Neutrophil (primary cell): ENCODE results near the gene RBMS3.

Experiments used
- H3K27ac ChIP-seq: fragments of 200-600 bp; sonication (generic); 2 replicates; pipeline ENCODE4 v1.5.1; 2016; ENCODE audit warnings: mild to moderate bottlenecking, moderate library complexity
- H3K27me3 ChIP-seq: fragments of 200-600 bp; sonication (generic); 2 replicates; pipeline ENCODE4 v1.6.0; 2016; ENCODE audit warnings: mild to moderate bottlenecking
- H3K36me3 ChIP-seq: fragments of 200-600 bp; sonication (generic); 2 replicates; pipeline ENCODE4 v1.5.1; 2017
- H3K4me1 ChIP-seq, 2 experiments: fragments of 200-600 bp in 1 of 2; sonication (generic) in 1 of 2; 1 replicate in 1 of 2; 2 replicates in 1 of 2; pipeline versions ENCODE4 v1.5.1 to v1.6.1; 2013 to 2016; ENCODE audit warnings: low read depth in 1 of 2, low read length in 1 of 2, mild to moderate bottlenecking in 1 of 2, moderate library complexity in 1 of 2; ENCODE audit not compliant: control insufficient read depth in 1 of 2, insufficient read depth in 1 of 2
- H3K4me3 ChIP-seq, 2 experiments: fragments of 200-600 bp in 1 of 2; sonication (generic) in 1 of 2; 1 replicate in 1 of 2; 2 replicates in 1 of 2; pipeline ENCODE4 v1.5.1; 2013 to 2016; ENCODE audit warnings: low read depth in 1 of 2, low read length in 1 of 2, mild to moderate bottlenecking in 1 of 2, moderate library complexity in 1 of 2
- H3K9me3 ChIP-seq: fragments of 200-600 bp; sonication (generic); 2 replicates; pipeline ENCODE4 v1.5.1; 2016
- CTCF ChIP-seq: fragments of 200-600 bp; sonication (generic); IDR thresholded peaks from 2 replicates; pipeline ENCODE4 v1.5.1; 2016; ENCODE audit warnings: antibody characterized with exemption

RBMS3 gene

GRCh38 chr3:29329986-29330890 is 49.4 kb downstream of the RBMS3 start:
- Histone ChIP-seq H3K27me3 (no peaks in the 10 kb centered on the region), H3K4me3 (no peak overlapping the region), H3K36me3 (no peaks in the 10 kb centered on the region), H3K4me1 (no peaks in the 10 kb centered on the region), H3K27ac (no peak overlapping the region), H3K9me3 (no peaks in the 10 kb centered on the region)
- no peak for TF ChIP-seq CTCF

GRCh38 chr3:29331035-29331434 is 50.2 kb downstream of the RBMS3 start:
- TF ChIP-seq CTCF, result no peak
- H3K36me3 ChIP-seq, result no peaks in the 10 kb centered on the region
- no peak overlapping the region for H3K27ac ChIP-seq
- no peaks in the 10 kb centered on the region for H3K27me3 ChIP-seq
- no peaks in the 10 kb centered on the region for H3K9me3 ChIP-seq
- H3K4me1 ChIP-seq, result no peaks in the 10 kb centered on the region
- no peak overlapping the region for H3K4me3 ChIP-seq

GRCh38 chr3:29331456-29332194 is 50.8 kb downstream of the RBMS3 start:
- no peak overlapping the region for H3K27ac ChIP-seq

GRCh38 chr3:29332195-29332637 is 51.3 kb downstream of the RBMS3 start:
- no peaks in the 10 kb centered on the region for H3K36me3 ChIP-seq
- no peaks in the 10 kb centered on the region for H3K27me3 ChIP-seq
- no peaks in the 10 kb centered on the region for H3K9me3 ChIP-seq
- no peak for TF ChIP-seq CTCF
- no peak overlapping the region for H3K4me3 ChIP-seq
- H3K4me1 ChIP-seq, result no peaks in the 10 kb centered on the region
- H3K27ac ChIP-seq, result no peak overlapping the region

More at GRCh38 chr3:29331456-29332194, 50.8 kb downstream of the RBMS3 start:
- no peak for TF ChIP-seq CTCF
- H3K9me3 ChIP-seq, result no peaks in the 10 kb centered on the region
- H3K4me1 ChIP-seq, result no peaks in the 10 kb centered on the region
- H3K4me3 ChIP-seq, result no peak overlapping the region
- no peaks in the 10 kb centered on the region for H3K27me3 ChIP-seq
- H3K36me3 ChIP-seq, result no peaks in the 10 kb centered on the region

- no peak for TF ChIP-seq CTCF
- Histone ChIP-seq H3K27ac (no peak overlapping the region), H3K4me3 (no peak overlapping the region), H3K9me3 (no peaks in the 10 kb centered on the region), H3K27me3 (no peaks in the 10 kb centered on the region), H3K4me1 (no peaks in the 10 kb centered on the region), H3K36me3 (no peaks in the 10 kb centered on the region)
These were observed 52.7 kb downstream of the RBMS3 start for GRCh38 chr3:29333576-29333975.
